CD4-positive, alpha-beta T cell treated with Interleukin-12 subunit alpha and Interleukin-12 subunit beta, for 1 hour (primary cell): ENCODE data around the gene RNF115.
A peak's percentile ranks its signal among the peaks of the same experiment; 100 is the strongest.
"Not testable (repeated sequence)": the region's sequence is repeated elsewhere in the genome, so short reads cannot be mapped to it uniquely, and the experiment has no call there.

ENCODE experiments used
- DNase-seq: peaks from one replicate; pipeline ENCODE4 v3.0.0-alpha.2; 2020

Gene RNF115

GRCh38 chr1:145823565-145824498 lies at the start of gene RNF115, which contains the start of gene POLR3C:
RNF115 (minus strand) TSS chr1:145824095; CDS start chr1:145823873, 222 bp downstream.
POLR3C (plus strand) TSS chr1:145824200; CDS start chr1:145825777, 1,577 bp downstream.
- DNase-seq, result peak; percentile 91

DNA sequence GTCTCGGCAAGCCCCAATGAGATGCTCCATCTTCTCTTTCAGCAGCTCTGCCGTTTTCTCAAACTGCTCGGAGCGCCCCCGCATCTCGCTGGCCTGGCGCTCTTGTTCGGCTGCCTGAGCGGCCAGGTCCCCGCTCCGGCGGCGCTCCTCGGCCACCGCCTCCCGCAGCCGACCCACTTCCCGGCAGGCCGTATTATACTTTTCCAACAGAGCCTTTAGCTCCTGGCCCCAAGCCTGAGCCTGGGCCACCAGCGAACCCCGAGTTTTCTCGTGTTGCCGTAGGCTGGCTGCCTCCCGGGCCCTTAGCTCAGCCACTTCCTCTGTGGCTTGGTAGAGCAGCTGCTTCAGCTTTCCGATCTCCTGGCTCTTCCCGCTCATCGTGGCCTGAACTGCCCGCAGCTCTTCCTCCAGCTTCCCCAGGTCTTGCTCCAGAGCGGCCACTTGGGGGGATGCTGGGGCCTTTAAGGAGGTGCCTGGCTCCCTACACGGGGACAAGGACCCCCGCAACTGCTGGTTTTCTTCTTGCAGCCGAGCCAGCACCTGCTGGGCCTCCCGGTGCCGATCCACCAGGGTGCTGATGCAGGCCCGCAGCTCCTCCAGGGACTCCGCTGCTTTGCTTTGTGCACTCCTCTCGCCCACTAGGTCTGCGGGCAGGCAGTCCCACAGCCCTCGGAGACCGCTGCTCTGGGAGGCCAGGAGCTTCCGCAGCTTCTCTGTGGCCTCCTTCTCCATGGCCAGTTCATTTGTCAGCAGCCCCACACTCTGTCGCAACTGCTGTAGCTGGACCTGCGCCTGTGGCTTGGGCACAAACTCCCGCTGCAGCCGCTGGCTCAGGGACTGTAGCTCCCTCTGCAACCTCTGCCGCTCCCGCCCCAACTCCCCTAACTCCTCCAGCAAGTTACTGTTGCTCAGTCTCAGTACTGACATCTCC lies 48.4 kb upstream of the RNF115 start:
- DNase-seq, result peak; percentile 27

- DNase-seq, result no peak
Observed at GRCh38 chr1:145868232-145868631, 44.3 kb upstream of the RNF115 start.

- no peak for DNase-seq
Observed at GRCh38 chr1:145863282-145864018, 39.6 kb upstream of the RNF115 start.

DNA sequence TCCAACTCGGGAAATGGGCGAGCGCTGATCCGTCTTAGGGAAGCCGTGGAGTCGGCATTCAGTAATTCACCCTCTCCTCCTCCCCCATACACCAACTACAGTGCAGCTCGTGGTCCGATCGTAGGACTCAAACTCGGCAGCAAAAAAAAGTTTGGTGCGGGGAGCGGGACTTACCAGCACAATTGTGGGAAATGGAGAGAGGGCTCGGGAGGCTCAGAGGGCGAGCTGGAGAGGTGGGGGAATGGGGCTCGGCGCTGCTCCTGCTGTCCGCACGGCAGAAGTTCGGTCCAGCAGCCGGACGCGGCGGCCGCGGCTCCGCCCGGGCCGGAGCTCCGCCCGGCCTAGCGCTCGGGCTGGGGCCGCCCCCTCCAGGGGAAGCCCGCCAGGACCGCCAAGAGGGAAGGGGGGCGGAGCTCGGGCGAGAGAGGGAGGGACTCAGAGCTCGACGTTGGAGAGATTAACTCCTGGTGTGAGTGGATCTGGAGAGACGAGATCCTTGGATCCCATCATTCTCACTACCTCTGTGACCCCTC lies 35.7 kb upstream of the RNF115 start:
- DNase-seq, result peak; percentile 75

DNA sequence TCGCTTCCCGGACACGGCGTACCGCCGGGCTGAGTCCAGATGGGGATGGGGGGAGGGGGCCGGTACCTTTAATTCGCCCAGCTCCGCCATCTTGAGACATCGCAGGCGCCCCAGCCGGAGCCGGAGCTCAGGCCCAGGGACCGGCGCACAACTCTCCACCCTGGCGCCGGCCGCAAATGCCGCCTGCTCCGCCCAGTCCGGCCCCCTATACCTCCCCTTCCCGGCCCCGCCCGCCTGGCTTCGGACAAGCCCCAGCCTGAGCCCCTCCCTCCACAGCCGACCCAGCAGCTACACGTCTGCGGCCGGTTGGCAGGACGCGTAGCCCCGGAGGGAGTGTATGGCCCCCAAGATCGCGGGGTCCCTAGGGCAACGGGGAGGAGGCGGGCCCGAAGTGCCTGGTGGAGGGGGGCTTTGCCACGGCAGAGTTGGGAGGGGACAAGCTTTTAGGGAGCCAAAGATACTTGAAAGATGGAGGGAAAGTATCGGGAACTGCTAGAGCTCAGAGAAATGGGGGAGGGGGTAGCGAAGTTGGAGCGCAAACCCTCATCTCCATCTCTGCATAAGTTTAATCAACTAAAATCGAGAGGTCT lies 35.1 kb upstream of the RNF115 start, which contains the start of gene PIAS3:
PIAS3 (minus strand) TSS at position 181 of the 590 bp plus-strand sequence; CDS start at position 90, 91 bp downstream.
- peak; percentile 86 for DNase-seq

DNA sequence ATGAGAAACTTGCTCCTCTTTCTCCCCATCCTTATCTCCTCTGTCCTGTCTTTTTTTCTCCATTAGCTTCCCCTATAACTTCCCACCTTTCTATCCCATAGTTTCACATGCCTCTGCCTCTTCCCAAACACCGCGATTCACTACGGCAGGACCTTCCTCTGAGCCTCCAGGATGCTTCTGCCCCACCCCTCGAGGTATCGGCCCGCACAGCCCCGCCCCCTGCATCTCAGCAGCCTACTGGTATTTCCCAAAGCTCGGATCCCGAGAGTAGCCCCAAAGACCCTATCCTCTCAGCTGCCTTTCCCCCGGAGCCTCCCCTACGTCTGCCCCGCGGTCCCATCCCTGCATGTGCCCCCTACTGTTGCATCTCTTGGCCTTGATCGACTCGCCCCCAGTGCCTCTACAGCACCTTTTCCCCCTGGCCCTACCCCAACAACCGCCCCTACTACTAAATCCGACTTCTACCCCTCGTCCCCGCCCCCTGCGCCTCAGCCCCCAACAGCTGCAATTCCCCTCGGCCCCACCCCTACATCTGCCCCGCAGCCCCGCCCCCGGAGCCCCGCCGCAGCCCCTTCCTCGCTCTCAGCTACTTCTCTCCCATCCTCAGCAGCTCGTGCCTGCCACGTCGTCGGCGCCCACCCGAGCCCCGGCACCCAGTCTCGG lies 34.5 kb upstream of the RNF115 start:
- peak; percentile 70 for DNase-seq

- no peak for DNase-seq
Observed at GRCh38 chr1:145857170-145857569, 33.3 kb upstream of the RNF115 start.

- no peak for DNase-seq
Observed at GRCh38 chr1:145855426-145855948, 31.6 kb upstream of the RNF115 start.

DNA sequence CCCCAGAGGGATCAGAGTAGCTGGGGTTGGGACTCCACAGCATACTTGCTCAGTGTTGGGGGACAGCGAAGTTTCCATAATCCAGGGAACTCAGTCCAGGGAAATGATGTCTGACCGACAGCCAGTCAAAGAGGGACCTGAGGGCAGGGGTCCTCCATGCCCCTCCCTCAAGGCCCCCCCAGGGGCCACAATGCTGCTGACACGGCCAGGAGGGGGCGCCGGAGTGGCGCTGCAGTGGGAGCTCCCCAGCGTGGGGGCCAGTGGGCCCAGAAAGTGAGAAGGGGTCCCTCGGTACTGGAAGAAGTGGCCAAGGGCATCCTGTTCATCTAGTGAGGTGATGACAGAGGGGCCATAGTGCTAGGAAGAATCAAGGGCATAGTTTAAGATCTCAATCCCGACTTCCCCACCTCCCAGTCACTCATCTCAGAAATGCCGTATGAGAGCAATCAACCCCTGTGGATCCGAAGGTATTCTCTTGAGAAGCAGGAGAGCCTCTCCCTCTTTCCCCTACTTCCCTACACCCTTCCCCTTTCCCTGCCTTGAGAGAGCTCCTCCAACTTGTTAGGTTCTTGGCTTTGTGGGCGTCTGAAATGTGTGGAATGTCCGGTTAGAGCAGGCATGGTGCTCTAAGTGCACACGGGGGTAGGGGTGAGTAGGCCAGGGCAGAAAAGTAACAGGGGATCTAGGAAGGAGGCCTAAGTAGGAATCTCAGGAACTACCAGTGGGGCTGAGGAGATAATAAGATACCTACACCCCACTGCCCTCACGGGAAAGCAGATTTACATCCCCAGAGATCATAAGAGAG lies 25.7 kb upstream of the RNF115 start:
- DNase-seq, result no peak

- DNase-seq, result no peak
Observed at GRCh38 chr1:145847827-145848226, 23.9 kb upstream of the RNF115 start.

DNA sequence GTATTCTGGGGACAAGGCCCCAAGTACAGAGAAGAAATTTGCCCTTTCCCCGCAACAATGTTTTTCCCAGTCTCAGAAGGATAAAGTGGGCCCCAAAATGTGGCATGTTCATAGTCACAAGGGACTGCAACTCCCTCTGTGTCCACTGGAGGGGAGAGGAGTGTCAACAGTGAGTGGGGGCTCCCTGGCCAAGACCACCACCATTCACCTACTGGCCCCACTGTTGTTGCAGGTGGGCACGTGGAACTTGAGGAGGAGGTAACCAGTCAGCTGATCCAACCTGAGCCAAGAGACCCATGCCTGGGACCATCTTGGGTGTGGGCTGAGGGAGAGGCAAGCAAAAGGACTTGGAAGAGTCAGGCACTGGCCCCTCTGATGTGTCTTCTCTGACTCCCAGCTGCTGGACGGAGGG lies 22.3 kb upstream of the RNF115 start:
- DNase-seq, result peak; percentile 45

DNA sequence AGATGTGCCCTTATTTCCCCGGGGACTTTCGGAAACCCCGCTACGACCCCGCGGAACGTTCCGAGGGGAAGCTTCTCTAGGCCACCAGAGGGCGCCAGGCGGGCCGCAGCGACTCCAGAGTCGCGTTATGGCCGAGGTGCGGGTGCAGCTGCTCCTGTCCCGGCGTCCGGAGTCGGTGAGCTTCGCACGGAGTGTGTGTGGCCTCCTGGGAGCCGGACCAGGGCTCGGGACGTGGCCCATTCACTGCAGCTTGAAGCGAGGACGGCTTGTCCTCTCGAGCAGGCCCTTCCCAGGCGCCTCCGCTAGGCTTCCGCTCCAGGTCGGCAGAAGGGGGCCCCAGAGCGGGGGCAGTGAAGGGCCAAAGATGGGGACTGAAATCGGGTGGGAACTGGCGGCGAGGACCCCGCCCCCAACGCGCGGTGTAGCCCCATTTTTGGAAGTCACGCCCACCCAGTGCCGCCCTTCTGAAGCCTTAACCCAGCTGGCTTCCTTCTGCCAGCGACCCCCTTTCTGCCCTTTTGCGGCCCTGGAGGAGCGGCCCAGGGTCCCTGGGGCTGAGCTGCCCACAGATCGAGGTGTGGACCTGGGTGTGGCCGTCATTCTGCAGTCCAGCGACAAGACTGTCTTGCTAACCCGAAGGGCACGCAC lies 21.7 kb upstream of the RNF115 start, which contains the start of gene NUDT17:
NUDT17 (plus strand) TSS at position 117 of the 648 bp plus-strand sequence; CDS start at position 128, 11 bp downstream.
- peak; percentile 78 for DNase-seq

GRCh38 chr1:145845144-145845513 lies 21.2 kb upstream of the RNF115 start:
- no peak for DNase-seq

GRCh38 chr1:145843031-145843430 lies 19.1 kb upstream of the RNF115 start:
- DNase-seq, result no peak

DNA sequence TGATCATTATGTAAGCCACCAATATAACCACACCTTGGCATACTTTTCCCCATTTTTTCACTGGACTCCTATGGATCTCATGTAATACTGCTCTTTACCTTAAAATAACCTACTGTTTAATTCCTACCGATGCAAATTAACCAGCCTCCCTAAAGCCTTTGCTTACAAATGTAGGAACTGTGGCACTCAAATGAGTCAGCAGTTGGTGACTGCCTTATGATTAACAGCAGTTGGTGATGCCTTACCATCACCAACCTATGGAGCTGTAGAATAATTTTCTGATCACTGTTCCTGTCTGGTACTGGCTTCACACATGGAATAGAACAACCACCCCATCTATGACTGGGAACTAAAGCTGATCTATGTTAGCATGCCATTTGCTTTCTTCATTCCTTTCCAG lies 13.8 kb upstream of the RNF115 start:
- DNase-seq, result no peak

DNA sequence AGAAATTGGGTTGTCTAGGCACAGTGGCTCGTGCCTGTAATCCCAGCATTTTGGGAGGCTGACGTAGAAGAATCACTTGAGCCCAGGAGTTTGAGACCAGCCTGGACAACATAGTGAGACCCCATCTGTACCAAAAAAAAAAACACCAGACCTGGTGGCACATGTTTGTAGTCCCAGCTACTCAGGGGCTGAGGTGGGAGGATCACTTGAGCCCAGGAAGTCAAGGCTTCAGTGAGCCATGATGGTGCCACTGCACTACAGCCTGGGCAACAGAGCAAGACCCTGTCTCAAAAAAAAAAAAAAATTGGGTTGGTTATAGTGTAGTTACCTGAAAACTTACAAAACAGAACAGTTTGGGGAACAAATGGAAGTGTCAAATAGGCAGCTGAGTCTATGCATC lies 6.9 kb upstream of the RNF115 start:
- DNase-seq, result not testable (repeated sequence)

DNA sequence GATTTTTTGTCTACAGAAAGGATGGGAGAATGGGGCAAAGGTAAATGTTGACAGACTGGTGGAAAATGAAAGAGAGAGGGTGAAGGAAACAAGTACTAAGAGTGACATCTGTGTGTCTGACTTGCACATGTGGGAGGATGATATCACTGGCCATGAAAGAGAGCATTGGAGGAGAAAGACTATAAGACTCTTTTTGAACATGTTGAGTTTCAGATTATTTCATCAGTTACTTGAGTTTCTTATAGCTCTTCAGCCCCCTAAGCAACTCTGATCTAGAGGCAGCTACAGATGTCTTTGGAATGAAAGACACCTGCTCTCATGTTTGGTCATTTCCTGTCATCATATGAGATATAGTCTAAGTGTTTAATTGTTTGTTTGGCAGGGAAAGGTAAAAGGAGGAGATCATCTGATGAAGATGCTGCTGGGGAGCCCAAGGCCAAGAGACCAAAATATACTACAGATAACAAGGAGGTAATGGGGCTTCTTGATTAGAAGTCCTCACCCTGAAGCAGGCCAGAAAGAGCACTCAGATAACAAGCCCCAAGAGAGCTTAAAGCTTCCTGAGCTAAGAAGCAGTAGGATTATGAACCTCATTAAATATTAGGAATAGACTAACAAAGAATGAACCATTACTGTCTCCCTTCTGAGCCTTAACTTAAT lies 4.6 kb upstream of the RNF115 start:
- no peak for DNase-seq

GRCh38 chr1:145827966-145828365 lies 4.1 kb upstream of the RNF115 start:
- DNase-seq, result no peak
